BJ (cell line): ENCODE data around the gene PIK3CA. TPM values are rescaled to one million over a fixed set of nuclear protein-coding genes. Genes with fewer than 3 reads are reported as not detected.

ENCODE experiments used
- CTCF ChIA-PET: fragments of 350-600 bp; formaldehyde crosslinking; extraction: SDS; loops from one replicate; lab custom pipeline; 2021; ENCODE audit warnings: antibody characterized with exemption, inconsistent platforms; lab: Yijun Ruan, JAX
- POLR2A ChIA-PET: fragments of 300-600 bp; sonication (Branson Sonifier 250); formaldehyde crosslinking; extraction: SDS; loops from one replicate; lab custom pipeline; 2021; ENCODE audit warnings: antibody characterized with exemption; lab: Charles Lee
- DNase-seq: peaks from one replicate; pipeline ENCODE4 v3.0.0-alpha.2; 2011; ENCODE audit warnings: low read depth
- H3K27me3 ChIP-seq: 2 replicates; pipeline ENCODE4 v1.6.0; 2011; ENCODE audit warnings: low read length; ENCODE audit not compliant: control insufficient read depth, insufficient read depth
- H3K36me3 ChIP-seq: 2 replicates; pipeline ENCODE4 v1.5.1; 2011; ENCODE audit warnings: low read length; ENCODE audit not compliant: control insufficient read depth, insufficient read depth
- H3K4me3 ChIP-seq: 2 replicates; pipeline ENCODE4 v1.5.1; 2011; ENCODE audit warnings: low read depth, mild to moderate bottlenecking, control low read depth, low read length
- CTCF ChIP-seq: IDR thresholded peaks from 2 replicates; pipeline ENCODE4 v1.5.1; 2011; ENCODE audit warnings: low read depth, mild to moderate bottlenecking, control low read depth, inconsistent platforms, low read length, moderate library complexity; ENCODE audit not compliant: insufficient read depth
- polyA plus RNA-seq: library from polyadenylated mRNA; depleted of rRNA; stranded (reverse); fragments of >200 nt; gene quantifications from 2 replicates; pipeline ENCODE4 v1.2.3, GENCODE V29; 2011

Gene PIK3CA
- polyA plus RNA-seq, 1 experiment, result 5.5 TPM

DNA sequence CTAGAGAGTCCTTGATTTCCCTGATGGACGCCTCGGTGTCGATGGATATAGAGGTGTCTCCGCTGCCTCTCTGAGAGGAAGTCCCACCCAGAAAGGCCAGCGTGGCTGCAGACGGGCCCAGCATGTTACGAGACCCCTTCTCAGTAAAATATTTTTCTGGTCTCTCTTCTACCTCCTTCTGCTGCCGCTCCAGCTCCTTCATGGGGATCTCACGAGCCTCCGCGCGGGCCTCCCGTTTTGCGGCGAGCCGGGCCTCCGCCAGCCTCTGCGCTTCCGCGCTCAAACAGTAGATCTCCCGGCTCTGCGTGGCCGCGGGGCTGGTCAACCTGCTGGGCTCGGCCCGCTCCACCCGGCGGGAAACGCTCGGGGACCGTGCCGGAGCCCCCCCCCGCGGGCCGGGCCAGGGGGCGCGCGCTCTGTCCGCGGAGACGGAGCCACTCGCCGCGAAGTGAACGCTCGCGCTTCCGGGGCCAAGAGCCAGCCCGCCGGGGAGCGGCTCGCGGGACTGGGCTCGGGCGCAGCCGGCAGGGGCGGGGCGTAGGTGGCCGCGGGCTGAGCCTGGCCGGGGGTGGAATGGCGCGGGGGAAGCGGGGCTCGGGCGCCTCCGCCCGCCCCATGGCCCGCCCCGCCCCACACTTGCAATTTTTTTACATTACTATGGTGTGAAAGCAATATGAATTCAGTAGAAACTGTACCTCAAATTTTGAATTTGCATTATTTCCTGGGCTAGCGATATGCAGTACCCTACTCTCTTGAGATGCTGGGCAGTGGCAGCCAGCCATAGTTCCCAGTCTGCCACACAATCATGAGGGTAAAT is 113.0 kb downstream of the PIK3CA start:
- Histone ChIP-seq H3K27me3 (no peaks in the 10 kb centered on the region), H3K4me3 (peak overlapping the region; percentile 61), H3K36me3 (no peaks in the 10 kb centered on the region)
- DNase-seq, result no peak
- CTCF ChIA-PET, result interaction anchor here (0.9 kb wide), 1 partner anchor 12 kb away, joined by 3 read pairs; no protein-coding TSS in a partner anchor
- POLR2A ChIA-PET, result no interaction called here
- no peak for TF ChIP-seq CTCF

DNA sequence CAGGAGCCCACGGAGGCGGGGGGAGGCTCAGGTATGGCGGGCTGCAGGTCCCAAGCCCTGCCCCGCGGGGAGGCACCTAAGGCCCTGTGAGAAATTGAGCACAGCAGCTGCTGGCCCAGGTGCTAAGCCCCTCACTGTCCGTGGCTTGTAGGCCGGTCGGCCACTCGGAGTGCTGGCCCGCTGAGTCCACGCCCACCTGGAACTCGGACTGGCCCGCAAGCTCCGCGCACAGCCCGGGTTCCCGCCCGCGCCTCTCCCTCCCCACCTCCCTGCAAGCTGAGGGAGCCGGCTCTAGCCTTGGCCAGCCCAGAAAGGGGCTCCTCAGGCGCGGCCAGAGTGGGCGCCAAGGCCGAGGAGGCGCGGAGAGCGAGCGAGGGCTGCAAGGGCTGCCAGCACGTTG is 115.0 kb downstream of the PIK3CA start:
- DNase-seq, result no peak
- Histone ChIP-seq H3K27me3 (peaks cover 2% of the 10 kb centered on the region; the same call in 1 of the 2 replicates), H3K4me3 (no peak overlapping the region), H3K36me3 (no peaks in the 10 kb centered on the region)
- CTCF ChIA-PET, result no interaction called here
- TF ChIP-seq CTCF, result no peak
- POLR2A ChIA-PET, result no interaction called here

DNA sequence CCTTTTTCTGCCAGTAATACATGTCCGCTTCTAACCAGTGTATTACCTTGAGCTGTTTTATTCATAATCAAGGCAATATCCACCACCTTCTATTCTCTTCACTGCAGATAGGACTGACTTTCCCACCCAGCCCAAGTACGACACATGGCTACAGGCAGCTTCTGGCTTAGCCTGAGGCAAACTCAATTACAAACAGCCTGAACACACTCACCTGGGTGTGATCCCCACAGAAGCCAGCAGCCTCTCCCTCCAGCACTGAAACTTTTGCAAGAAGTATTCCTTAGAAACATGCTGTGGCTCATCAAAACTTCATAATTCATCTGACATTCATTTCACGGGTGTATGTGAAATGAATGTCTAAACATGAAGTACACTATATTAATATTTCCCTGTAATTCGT is 116.3 kb downstream of the PIK3CA start:
- CTCF ChIA-PET, result interaction anchor here (0.7 kb wide), 1 partner anchor 9 kb away, joined by 3 read pairs; no protein-coding TSS in a partner anchor
- no peak for DNase-seq
- Histone ChIP-seq H3K4me3 (no peak overlapping the region), H3K27me3 (peaks cover 2% of the 10 kb centered on the region; the same call in 1 of the 2 replicates), H3K36me3 (no peaks in the 10 kb centered on the region)
- TF ChIP-seq CTCF, result no peak
- POLR2A ChIA-PET, result no interaction called here

- Histone ChIP-seq H3K27me3 (peaks cover 2% of the 10 kb centered on the region; the same call in 1 of the 2 replicates), H3K36me3 (no peaks in the 10 kb centered on the region), H3K4me3 (no peak overlapping the region)
- no peak for TF ChIP-seq CTCF
- no peak for DNase-seq
- CTCF ChIA-PET, result no interaction called here
- POLR2A ChIA-PET, result no interaction called here
These were observed 116.9 kb downstream of the PIK3CA start for GRCh38 chr3:179265092-179265491.

GRCh38 chr3:179265875-179266274 is 117.7 kb downstream of the PIK3CA start:
- ChIA-PET POLR2A (interaction anchor here (0.6 kb wide), 1 partner anchor 53 kb away, joined by 3 read pairs; no protein-coding TSS in a partner anchor), CTCF (interaction anchor here (0.9 kb wide), 1 partner anchor 50 kb away, joined by 3 read pairs; no protein-coding TSS in a partner anchor)
- no peak overlapping the region for H3K4me3 ChIP-seq
- DNase-seq, result no peak
- H3K36me3 ChIP-seq, result no peaks in the 10 kb centered on the region
- peaks cover 2% of the 10 kb centered on the region for H3K27me3 ChIP-seq
- no peak for TF ChIP-seq CTCF
